HG03342 (cell line): ENCODE data around the gene RXRA.

Source experiments
- ATAC-seq: cut with Tn5 transposase; IDR thresholded peaks from one replicate; pipeline ENCODE4 v1.9.1; 2021; ENCODE audit warnings: mild to moderate bottlenecking, moderate library complexity; ENCODE audit not compliant: unreplicated experiment

Gene RXRA

DNA sequence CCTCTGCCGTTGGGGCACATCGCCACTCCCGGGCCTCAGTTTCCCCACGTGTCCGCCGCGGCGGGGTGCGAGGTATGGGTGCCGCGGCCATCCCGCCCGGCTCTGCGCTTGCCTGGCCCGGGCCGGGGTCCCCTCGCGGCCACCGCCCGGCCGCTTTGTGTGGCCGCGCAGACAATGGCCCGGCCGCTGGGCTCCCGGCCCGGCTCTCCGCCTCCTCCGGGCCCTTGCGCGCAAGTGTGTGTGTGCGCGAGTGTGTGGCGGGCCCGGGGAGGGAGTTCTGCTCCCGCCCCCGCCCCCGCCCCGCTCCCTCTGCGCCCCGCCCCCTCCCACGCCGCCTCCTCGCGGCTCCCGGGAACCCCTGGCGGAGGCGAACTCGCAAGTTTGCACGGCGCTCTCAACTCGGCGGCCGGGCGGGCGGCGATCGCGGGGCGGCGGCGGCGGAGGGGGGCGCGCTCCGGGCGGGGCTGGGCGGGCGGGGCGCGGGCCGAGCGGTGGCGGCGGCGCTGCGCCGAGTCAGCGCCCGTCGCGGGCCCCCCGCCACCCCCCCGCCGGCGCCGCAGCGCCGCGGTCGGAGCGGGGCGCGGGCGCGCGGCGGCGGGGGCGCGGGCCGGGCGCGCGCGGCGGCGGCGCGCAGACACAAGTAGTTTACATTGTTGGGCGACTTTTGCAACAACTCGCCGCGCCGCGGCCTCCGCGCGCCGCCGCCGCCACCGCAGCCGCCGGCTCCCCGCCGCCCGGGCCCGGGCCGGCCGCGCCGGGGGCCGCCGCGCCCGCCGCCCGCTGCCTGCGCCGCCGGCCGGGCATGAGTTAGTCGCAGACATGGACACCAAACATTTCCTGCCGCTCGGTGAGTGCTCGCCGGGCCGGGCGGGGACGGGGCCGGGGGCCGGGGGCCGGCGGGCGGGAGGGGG lies at the start of gene RXRA:
RXRA (plus strand) TSS at position 643 of the 911 bp plus-strand sequence; CDS start at position 820, 177 bp downstream.
- ATAC-seq: no peak

DNA sequence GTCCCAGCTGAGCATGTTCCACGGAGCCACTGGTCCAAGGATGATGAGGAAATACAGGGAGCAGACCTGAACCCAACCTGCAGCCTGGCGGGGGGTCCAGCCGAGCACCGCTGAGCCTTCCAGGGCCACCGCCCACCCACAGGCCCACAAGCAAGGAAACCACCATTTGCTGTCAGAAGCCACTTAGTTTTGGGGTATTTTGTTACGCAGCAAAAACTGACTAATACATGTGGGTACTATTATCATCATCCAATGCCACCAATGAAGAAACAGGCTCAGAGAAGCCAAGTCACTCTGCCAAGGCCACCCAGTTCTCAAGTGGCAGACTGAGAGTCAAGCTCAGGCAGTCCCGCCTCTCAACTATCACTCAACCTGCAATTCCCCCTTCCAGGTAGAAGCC lies 48.0 kb upstream of the RXRA start:
- no peak for ATAC-seq

DNA sequence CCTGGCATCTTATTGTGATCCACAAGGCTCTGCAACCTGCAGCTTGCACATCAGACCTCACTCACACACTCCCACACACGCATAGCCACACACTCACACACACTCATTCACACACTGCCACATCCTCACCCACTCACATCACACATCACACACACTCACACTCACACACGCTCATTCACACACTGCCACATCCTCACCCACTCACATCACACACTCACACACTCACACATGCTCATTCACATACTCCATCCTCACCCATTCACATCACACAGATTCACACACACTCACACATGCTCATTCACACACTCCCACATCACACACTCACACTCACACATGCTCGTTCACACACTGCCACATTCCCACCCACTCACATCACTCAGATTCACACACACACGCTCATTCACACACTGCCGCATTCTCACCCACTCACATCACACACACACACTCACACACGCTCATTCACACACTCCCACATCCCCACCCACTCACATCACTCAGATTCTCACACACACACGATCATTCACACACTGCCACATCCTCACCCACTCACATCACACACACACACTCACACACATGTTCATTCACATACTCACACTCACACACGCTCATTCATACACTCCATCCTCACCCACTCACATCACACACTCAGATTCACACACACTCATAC lies 47.1 kb upstream of the RXRA start:
- no peak for ATAC-seq

DNA sequence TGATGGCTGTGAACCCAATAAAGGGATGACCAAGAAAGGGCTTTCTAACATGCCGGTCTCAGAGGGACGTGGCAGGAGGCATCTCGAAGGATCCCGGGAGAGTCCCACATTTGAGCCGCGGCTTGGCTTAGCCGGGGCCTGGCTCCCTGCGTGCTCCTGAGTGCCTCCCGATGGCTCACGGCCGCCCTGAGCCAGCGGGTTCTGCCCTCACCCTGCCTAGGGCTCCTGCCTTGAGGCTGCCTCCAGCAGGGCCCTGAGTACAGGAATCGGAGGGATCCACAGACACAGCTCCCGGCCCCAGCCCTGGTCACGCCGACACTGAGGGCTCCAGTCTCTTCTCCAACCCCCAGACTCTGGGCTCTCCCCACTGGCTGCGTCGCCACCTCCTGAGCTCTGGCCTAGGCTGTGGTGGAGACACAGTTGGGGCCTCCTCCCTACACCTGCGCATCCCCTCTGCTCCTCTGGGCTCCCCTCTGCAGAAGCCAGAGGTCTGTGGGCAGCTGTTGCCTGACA lies 44.1 kb upstream of the RXRA start:
- no peak for ATAC-seq

DNA sequence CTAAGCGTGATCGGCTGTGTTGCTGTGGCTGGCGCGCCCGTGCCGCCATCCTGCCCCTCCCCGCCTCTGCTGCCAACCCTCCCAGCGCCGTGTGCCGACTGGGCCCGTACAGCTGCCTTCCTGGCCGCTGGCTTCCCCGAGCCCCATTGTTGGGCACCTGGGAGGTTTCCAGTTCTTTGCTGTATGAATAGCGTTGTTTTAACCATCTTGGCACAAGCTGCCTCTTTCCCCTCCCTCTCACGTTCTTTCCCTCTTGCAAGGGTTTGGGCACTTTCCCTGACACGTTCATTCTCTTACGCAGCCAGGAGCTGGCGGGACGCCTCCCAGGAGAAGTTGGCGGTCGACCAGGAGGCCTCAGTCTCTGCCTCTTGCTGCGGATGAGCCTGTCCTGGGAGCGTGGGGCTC lies 43.1 kb upstream of the RXRA start:
- no peak for ATAC-seq

DNA sequence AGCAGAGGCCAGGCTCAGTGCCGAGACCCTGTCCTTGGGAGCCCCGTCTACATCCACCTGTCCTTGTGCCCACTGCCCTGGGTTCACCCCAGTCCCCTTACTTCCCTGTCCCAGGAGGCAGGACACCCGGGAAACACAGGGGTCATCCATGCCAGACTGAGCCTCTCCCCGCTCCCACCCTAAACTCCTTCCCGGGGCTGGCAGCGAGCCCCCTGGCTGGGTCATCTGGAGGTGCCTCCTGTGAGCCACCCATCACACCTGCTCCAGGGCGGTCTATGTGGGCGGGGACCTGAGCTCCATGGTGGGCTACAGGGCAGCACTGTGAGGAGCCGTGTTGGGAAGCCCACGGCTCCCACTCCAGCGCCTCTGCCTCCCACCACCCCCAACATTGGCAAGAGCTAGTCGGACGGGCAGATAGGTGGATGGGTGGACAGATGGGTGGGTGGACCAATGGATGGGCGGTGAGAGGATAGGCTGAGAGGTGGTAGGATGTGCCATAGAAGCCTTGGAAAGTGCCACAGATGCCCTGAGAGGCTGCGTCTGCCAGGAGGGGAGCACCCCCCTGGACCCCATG lies 42.5 kb upstream of the RXRA start:
- no peak for ATAC-seq

DNA sequence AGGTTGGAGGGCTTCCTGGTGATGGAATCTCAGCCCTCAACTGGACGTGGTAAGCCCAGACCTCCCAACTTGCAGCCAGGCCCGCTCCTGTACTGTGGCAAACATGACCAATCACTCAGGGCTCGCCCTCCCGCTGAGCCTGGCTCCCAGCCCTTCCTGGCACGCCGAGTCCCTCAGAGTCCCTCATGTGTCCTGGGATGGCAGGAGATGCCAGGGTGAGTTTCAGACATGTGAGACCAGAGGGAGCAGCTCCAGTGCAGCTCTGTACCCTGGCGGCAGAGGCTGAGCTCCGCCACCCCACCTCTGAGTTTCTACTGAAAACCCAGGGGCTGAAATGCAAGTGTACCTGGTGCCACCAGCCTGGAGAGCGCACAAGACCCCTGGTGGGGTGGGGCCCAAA lies 42.0 kb upstream of the RXRA start:
- ATAC-seq: no peak

DNA sequence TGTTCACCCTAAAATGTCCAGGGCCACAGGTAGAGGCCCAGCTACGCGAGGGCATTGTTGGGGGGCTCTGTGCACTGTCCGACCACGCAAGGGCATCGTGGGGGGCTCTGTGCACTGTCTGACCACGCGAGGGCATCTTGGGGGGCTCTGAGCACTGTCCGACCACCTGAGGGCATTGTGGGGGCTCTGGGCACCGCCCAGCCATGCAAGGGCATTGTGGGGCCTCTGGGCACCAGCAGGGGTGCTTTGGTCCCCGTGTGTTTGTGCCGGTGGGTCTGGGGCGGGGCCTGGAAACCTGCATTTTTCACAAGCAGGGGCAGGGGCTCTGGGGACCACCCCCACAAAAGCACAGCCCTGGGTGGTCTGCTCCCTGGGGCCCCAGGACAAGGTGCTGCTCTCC lies 41.5 kb upstream of the RXRA start:
- ATAC-seq: no peak

DNA sequence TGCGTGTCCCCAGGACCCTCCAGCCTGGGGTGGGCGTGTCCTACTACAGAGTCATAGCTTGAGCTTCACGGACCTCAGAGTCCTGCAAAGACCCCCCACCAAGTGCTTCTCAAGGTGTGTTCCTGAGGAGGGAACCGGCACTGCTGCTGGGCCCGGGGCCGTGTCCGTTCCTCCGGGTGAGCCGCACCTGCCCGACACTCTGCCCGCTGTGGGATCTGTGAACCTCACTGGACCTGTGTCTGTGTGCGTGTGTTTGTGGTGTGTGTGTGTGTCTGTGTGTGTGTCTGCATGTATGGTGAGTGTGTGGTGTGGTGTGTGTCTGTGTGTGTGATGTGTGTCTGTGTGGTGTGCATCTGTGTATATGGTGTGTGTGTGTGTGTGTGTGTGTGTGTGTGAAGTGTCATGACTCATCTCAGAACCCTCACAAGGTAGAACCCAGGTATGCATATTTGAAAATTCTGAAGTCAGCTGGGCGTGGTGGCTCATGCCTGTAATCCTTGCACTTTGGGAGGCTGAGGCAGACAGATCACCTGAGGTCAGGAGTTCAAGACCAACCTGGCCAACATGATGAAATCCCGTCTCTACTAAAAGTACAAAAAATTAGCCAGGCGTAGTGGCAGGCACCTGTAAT lies 40.9 kb upstream of the RXRA start:
- ATAC-seq: no peak

DNA sequence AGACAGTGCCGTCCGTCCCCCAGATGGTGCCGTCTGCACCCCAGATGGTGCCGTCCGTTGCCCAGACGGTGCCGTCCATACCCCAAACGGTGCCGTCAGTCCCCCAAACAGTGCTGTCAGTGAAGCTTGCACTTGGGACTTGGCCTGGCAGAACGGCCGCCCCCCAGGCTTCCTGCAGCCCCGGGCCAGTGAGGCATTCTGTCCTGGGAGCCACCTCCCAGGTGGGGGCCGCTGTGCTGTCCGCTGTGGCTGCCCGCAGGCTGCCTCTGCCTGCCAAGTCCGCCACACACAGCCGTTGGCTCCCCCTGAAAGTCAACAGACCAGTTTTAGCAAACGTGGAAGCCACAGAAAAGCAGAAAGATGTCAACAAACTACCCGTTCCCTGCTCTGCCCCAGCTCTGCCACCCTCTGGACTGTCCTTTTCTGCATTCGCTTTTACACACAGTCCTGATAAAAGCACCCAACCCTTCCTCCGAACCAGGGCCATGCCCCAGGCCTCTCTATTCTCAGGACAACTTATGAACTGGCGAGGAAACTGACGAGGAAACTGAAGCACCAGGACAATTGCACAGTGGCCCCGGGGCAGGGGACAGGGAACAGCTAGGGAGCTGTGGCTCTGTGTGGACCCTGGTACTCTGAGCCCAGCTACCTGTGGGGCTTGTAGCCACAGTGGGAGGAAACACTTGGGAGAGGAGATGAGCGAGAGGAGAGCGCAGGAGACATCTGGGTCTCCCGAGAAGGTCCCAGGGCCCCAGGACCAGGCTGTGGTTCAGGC lies 39.6 kb upstream of the RXRA start:
- ATAC-seq: no peak

DNA sequence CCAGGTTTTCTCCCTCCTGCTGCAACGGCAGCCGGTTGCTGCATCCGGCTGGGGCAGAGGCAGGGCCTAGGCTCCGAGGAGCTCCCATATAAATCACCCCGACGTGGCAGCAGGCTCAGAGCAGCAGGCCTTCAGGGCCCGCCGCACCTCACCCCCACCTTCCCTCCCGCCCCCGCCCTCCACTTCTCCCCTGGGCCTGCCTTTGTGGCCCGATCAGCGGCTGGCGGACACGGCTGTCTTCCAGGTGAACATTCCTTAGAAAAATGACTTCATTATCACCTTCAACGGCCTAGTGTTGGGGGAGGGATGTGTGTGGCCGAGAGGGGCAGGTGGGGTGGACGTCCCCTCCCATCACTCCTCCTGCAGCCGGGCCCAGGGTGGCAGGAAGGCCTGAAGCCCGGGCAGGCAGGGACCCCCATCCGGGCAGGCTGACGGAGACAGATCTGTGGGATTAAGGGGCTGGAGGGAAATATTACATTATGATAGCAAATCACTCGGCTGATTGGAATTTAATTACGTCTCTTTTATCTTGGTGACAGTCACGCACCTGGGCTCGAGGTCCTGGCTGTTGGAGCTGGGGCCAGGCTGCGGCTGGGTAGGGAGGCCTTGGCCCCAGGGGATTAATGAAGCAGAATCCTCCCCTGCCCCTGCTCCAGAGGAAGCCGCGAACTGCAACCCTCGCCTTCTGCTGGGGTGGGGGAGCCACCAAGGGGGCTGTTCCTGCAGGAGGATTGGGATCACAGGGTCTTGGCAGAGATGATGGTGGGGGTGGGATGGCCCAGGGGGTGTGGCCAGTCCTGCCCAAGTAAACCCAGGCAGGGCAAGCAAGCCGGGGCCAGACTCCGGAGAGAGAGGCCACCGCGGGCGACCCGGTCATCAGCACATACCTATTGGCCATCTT lies 38.4 kb upstream of the RXRA start:
- no peak for ATAC-seq

DNA sequence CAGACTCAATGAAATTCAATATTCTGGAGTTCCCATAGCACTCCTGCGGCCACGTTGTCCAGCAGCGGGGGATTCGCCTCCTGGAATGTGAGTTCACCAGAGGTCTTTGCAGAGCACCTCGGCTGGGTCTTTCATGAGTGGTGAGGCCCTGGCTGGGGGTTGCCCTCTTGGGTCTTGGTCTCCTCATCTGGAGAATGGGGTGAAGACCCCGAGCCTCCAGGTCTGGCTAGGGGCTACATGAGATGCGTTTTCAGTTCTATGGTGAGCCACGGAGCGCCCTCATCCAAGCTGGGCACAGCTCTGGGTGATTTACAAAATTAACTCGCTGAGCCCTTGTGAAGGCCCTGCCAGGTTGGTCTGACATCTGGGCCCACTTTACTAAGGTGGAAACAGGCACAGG lies 37.5 kb upstream of the RXRA start:
- no peak for ATAC-seq

DNA sequence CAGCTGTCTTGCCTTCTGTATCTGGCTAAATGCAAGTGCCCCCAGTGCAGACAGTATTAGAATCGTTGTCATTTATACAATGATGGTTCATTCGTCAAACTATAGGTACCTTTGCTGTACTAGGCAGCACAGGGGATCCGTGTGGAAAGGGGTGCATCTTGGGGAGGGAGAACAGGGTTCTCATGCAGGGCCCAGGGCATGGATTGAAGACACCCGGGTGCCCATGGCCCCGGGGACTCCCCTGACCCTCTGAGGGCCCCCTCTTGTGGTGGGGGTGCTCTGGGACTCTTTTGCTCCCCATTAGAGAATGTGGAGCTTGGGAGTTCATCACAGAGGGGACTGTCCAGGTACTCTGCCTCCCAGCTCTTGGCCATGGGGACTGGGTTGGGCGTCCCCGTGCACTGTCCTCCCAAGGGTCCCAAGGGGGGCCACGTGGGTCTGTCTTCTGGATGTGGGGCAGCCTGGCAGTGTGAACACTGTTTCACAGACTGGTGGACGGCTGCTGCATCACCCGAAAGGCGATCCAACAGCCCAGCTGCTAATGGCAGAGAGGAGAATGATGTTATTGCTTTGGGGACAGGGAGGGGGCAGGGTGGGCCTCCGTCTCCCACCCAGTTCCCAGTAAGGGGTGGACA lies 36.9 kb upstream of the RXRA start:
- no peak for ATAC-seq

DNA sequence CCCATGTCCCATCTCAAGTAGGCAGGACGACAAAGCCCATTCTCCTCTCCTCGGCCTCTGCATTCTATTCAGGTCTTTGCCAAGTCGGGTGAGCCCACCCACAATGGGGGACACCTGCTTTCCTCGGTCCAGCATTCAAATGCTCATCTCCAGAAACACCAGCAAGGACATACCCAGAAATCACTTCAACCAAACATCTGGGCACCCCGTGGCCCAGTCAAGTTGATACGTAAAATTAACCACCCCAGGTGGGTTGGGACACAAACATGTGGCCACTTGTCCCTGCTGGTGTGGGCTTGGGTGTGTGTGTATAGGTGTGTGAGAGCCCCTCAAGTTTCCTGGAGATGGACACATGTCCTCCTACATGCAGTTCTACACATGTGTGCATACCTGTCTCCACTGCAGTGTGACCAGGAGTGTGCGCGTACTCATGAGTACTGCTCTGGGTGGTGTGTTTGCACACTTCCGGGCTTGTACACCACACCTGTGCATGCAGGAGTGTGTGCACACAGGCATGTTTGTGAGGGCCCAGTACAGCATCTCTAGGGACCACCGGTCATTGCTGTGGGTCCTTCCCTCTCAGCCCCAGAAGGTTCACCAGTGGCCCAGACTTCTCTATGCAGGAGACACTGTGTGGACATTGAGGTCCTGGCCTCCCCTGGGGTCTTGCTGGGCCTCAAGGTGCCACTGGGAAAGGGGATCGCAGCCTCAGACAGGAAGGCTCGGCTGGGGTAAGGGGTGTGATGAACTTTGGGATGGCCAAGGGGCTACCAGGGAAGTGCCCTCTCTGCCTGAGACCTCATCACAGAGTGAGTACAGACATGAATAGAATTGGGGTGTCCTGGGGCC lies 35.4 kb upstream of the RXRA start:
- no peak for ATAC-seq

DNA sequence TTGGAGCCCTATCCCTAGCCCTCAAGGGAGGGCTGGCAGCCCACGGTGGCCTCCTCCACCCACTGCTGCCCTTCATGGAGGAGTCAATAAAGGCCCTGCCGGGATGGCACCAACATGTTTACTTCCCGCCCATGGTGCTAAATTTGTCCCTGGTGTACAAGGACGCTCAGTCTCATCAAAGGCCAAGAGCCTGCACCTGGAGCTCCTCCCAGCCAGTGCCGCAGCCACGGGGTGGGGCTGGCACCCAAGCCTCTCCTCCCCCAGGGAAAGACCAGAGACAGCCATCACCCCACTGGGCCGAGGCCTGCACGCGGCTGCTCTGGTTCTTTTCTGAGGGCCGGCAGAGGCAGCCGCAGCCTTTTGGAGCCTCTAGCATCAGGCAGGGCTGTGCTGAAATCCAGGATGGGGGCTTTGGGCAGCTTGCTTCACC lies 34.8 kb upstream of the RXRA start:
- no peak for ATAC-seq

DNA sequence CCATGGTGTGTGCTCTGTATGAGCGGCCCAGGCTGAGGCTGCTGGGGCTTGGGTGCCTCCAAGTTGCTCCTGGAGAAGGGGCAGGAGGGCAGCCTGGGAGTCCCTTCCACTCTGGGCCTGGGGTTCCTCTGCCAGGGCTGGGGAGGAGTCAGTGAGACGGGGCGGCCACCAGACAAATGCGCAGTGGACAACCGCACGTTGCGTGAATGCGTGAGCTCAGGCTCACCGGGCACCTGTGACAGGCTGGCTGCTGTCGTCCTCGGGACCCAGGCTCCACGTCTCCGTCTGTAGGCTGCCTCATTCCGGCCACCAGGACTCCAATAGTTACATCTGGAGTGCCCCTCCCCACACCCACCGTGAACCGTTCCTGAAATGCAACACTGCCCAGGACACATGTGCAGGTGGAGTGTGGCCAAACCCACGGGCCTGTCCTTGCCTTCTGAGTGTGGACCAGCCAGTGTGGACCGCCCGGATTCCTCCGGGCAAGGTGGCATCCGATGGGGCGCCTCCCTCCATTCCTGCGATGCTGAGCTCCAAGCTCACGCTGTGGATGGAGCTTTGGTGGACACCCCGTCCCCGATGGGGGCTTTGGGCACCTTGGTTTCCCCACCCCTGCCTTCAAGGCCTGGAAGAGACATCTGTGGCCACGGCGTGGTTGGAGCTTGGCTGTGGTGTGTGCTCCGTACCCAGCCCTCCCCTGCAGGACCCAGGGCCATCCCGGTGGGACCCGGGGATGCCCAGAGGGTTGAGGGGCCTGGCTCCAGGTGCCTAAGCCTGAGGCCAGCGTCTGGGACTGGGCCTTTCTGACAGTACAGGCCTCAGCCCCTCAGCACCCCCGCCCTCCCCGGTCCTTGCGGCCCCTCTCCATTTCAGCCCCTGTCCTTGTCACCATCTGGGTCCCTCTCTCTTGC lies 34.0 kb upstream of the RXRA start:
- ATAC-seq: no peak

DNA sequence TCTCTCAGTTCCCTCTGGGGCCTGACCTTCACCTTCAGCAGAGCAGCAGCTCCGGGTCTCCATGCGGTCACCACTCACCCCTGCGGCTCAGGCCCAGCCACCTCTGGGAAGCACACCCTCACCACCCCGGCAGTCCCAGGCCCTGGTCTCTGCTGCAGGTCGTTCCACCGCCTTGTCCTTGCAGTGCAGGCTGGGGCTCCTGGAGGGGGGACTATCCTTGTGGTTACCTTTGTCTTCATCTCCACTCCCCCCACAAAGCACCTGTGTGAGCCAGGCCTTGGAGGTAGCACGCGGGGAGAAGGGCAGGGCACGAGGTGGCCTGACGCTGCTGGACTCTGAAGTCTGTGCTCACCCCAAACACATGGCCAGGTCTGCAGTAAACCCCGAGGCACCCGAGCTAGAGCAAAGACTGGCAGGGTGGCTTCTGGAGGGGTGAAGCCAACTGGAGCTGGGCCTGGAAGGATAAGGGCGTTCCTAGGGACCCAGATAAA lies 33.2 kb upstream of the RXRA start:
- no peak for ATAC-seq
